Gastrocnemius medialis (tissue), 4 donors: Measurements from ENCODE around the gene TANGO6. TPM values are rescaled to one million over a fixed set of nuclear protein-coding genes. Genes with fewer than 3 reads are reported as not detected.

Experiments
- ATAC-seq, 2 donors: fragments of 150-250 bp; one replicate each; pipeline ENCODE4 v1.9.1; 2016
- DNase-seq, 2 donors: peaks; one replicate each; pipeline ENCODE4 v3.0.0-alpha.2; 2019
- H3K27ac ChIP-seq, 4 donors: fragments of 200-600 bp; sonication (generic); 1 replicate in 1 of 4; 2 replicates in 3 of 4; pipeline ENCODE4 v1.5.1; 2016 to 2018; ENCODE audit warnings: mild to moderate bottlenecking in 2 of 4, moderate library complexity in 1 of 4
- H3K27me3 ChIP-seq, 3 donors: fragments of 200-600 bp; sonication (generic) in 2 of 3; 1 replicate in 1 of 3; 2 replicates in 2 of 3; pipeline versions ENCODE4 v1.5.1 to v1.6.0; 2016 to 2019; ENCODE audit warnings: mild to moderate bottlenecking in 1 of 3, moderate library complexity in 1 of 3
- H3K36me3 ChIP-seq, 2 donors: fragments of 200-600 bp; sonication (generic) in 1 of 2; one replicate each; pipeline ENCODE4 v1.5.1; 2017 to 2018
- H3K4me1 ChIP-seq, 2 donors: fragments of 200-600 bp; sonication (generic) in 1 of 2; one replicate each; pipeline ENCODE4 v1.5.1; 2016 to 2017; ENCODE audit warnings: mild to moderate bottlenecking in 2 of 2
- H3K4me3 ChIP-seq, 4 donors: fragments of 200-600 bp; sonication (generic) in 3 of 4; 1 replicate in 1 of 4; 2 replicates in 3 of 4; pipeline ENCODE4 v1.5.1; 2016 to 2019; ENCODE audit warnings: mild to moderate bottlenecking in 2 of 4
- H3K9me3 ChIP-seq, 3 donors: fragments of 200-600 bp; sonication (generic) in 2 of 3; 1 replicate in 1 of 3; 2 replicates in 2 of 3; pipeline ENCODE4 v1.5.1; 2016 to 2019
- CTCF ChIP-seq, 5 experiments: fragments of 450-650 bp in 3 of 5; fragments of 200-600 bp in 2 of 5; sonication (generic) in 2 of 5; IDR thresholded peaks in 4 of 5; conservative IDR thresholded peaks in 1 of 5; 1 replicate in 4 of 5; 2 replicates in 1 of 5; pipeline ENCODE4 v1.5.1; 2016 to 2019; ENCODE audit warnings: antibody characterized with exemption in 5 of 5, mild to moderate bottlenecking in 3 of 5, moderate library complexity in 3 of 5
- POLR2A ChIP-seq, 2 donors: fragments of 450-650 bp; IDR thresholded peaks; one replicate each; pipeline ENCODE4 v1.6.1; 2017; ENCODE audit warnings: antibody characterized with exemption in 2 of 2, mild to moderate bottlenecking in 2 of 2, moderate library complexity in 2 of 2
- in situ Hi-C, 4 donors: fragments of 200-750 bp; cut with MboI; loops; one replicate each; pipeline versions ENCODE4 v1.15.0 to v1.8.0; 2017; ENCODE audit warnings: low sequenced_read_pairs in 4 of 4
- intact Hi-C: fragments of 100-400 bp; cut with DNase I; formaldehyde crosslinking; loops from one replicate; pipeline ENCODE4 v1.15.1; 2023; ENCODE audit warnings: low total_unique reads
- total RNA-seq, 4 donors: library from RNA; depleted of rRNA; stranded (reverse); fragments of >200 nt; gene quantifications; one replicate each; pipeline versions ENCODE4 v1.1.0 to v1.2.3, GENCODE V29; 2016

The TANGO6 gene
- total RNA-seq, 4 donors from 2014 or later = 13.6 to 20.0 (median 17.8) TPM

- ATAC-seq (no peak), DNase-seq (no peak)
- intact Hi-C loops (no loop called here), in situ Hi-C loops (loop anchor here in 2 of 4 donors (25.0 kb wide), 1 partner anchor 574 kb away; the partner anchor contains the start of gene ZFP90 (in 2 of the 2))
- H3K4me3 ChIP-seq = no peak overlapping the region
- H3K27me3 ChIP-seq = no peaks in the 10 kb centered on the region
- H3K27ac ChIP-seq = no peak overlapping the region
- H3K9me3 ChIP-seq = no peaks in the 10 kb centered on the region
- H3K36me3 ChIP-seq = peaks cover 0 to 21% of the 10 kb centered on the region in 2 donors
- H3K4me1 ChIP-seq = peaks cover 17 to 19% of the 10 kb centered on the region in 2 donors
- TF ChIP-seq POLR2A (IDR thresholded peaks at IDR 0.05) (no peak), CTCF (IDR thresholded peaks at IDR 0.05 in 4 of 5, conservative IDR thresholded peaks at IDR 0.05 in 1 of 5) (no peak)
Observed at GRCh38 chr16:69111216-69111875, 268.0 kb downstream of the TANGO6 start.

GRCh38 chr16:69111876-69112230 is 268.5 kb downstream of the TANGO6 start:
- TF ChIP-seq POLR2A (IDR thresholded peaks at IDR 0.05) = no peak
- TF ChIP-seq CTCF (IDR thresholded peaks at IDR 0.05 in 4 of 5, conservative IDR thresholded peaks at IDR 0.05 in 1 of 5) = no peak
- H3K4me1 ChIP-seq = peaks cover 17 to 19% of the 10 kb centered on the region in 2 donors
- H3K4me3 ChIP-seq = no peak overlapping the region
- H3K36me3 ChIP-seq = peaks cover 0 to 21% of the 10 kb centered on the region in 2 donors
- in situ Hi-C loops = loop anchor here in 2 of 4 donors (25.0 kb wide), 1 partner anchor 575 kb away; the partner anchor contains the start of gene ZFP90 (in 2 of the 2)
- no peaks in the 10 kb centered on the region for H3K9me3 ChIP-seq
- no peak for DNase-seq
- no peaks in the 10 kb centered on the region for H3K27me3 ChIP-seq
- no peak overlapping the region for H3K27ac ChIP-seq
- no peak for ATAC-seq
- intact Hi-C loops = no loop called here

- in situ Hi-C loops = loop anchor here in 2 of 4 donors (25.0 kb wide), 1 partner anchor 575 kb away; the partner anchor contains the start of gene ZFP90 (in 2 of the 2)
- H3K36me3 ChIP-seq = peaks cover 0 to 21% of the 10 kb centered on the region in 2 donors
- H3K27ac ChIP-seq = no peak overlapping the region
- no peak for TF ChIP-seq POLR2A (IDR thresholded peaks at IDR 0.05)
- TF ChIP-seq CTCF (IDR thresholded peaks at IDR 0.05 in 4 of 5, conservative IDR thresholded peaks at IDR 0.05 in 1 of 5) = peak in 4 of 5 experiments; percentile 37 to 71 (median 46)
- H3K27me3 ChIP-seq = no peaks in the 10 kb centered on the region
- intact Hi-C loops = no loop called here
- DNase-seq (no peak), ATAC-seq (no peak)
- H3K4me3 ChIP-seq = no peak overlapping the region
- H3K9me3 ChIP-seq = no peaks in the 10 kb centered on the region
- peaks cover 15 to 18% of the 10 kb centered on the region in 2 donors for H3K4me1 ChIP-seq
Observed at GRCh38 chr16:69112285-69113129, 269.2 kb downstream of the TANGO6 start.

GRCh38 chr16:69113216-69113615 is 269.9 kb downstream of the TANGO6 start:
- peaks cover 0 to 26% of the 10 kb centered on the region in 2 donors for H3K36me3 ChIP-seq
- intact Hi-C loops (no loop called here), in situ Hi-C loops (loop anchor here in 2 of 4 donors (25.0 kb wide), 1 partner anchor 576 kb away; the partner anchor contains the start of gene ZFP90 (in 2 of the 2))
- no peak for DNase-seq
- H3K9me3 ChIP-seq = no peaks in the 10 kb centered on the region
- no peaks in the 10 kb centered on the region for H3K27me3 ChIP-seq
- H3K27ac ChIP-seq = no peak overlapping the region
- peaks cover 12 to 19% of the 10 kb centered on the region in 2 donors for H3K4me1 ChIP-seq
- H3K4me3 ChIP-seq = no peak overlapping the region
- TF ChIP-seq POLR2A (IDR thresholded peaks at IDR 0.05) (no peak), CTCF (IDR thresholded peaks at IDR 0.05 in 4 of 5, conservative IDR thresholded peaks at IDR 0.05 in 1 of 5) (no peak)
- no peak for ATAC-seq
